ENCODE data around the gene PDS5A. TPM values are rescaled to one million over a fixed set of nuclear protein-coding genes. Genes with fewer than 3 reads are reported as not detected.

The PDS5A gene
- total and polyA plus RNA-seq, 2 donors (not counting 1 experiment from before 2014, with no cell fraction given), result 46.9 to 74.0 TPM

- Histone ChIP-seq H3K36me3 (ENCODE audit: control insufficient read depth, insufficient read depth, low read length) (no peaks in the 10 kb centered on the region), H2AFZ (ENCODE audit: low read length) (no peak overlapping the region), H3K27me3 (ENCODE audit: control insufficient read depth, insufficient read depth, low read length) (no peaks in the 10 kb centered on the region), H3K4me3 (replicated peaks in 1 of 4; ENCODE audit: control extremely low read depth in 1 of 4, insufficient read depth in 1 of 4, low read depth in 3 of 4, low read length in 4 of 4) (no peak overlapping the region), H3K9ac (ENCODE audit: insufficient read depth, low read length) (no peak overlapping the region), H3K4me2 (ENCODE audit: extremely low read depth, insufficient read depth, low read length) (no peak overlapping the region), H3K4me1 (ENCODE audit: control insufficient read depth, extremely low read depth, insufficient read depth, low read length) (peaks cover 2% of the 10 kb centered on the region), H3K9me3 (ENCODE audit: control insufficient read depth, insufficient read depth, low read depth, low read length) (no peaks in the 10 kb centered on the region), H4K20me1 (ENCODE audit: control insufficient read depth, extremely low read depth, insufficient read depth, low read length) (no peaks in the 10 kb centered on the region), H3K27ac (ENCODE audit: insufficient read depth, low read length) (no peak overlapping the region), H3K79me2 (ENCODE audit: control insufficient read depth, insufficient read depth, low read length) (peaks cover 78% of the 10 kb centered on the region)
- no peak for DNase-seq (ENCODE audit: low read depth in 2 of 2)
- TF ChIP-seq EZH2 (IDR thresholded peaks at IDR 0.05; ENCODE audit: low read length, missing control alignments) (no peak), CTCF (conservative IDR thresholded peaks at IDR 0.05 in 1 of 2, IDR thresholded peaks at IDR 0.05 in 1 of 2; ENCODE audit: low read depth in 1 of 2, low read length in 2 of 2) (no peak)
Measured at GRCh38 chr4:39942507-39942906, 35.2 kb downstream of the PDS5A start.

GRCh38 chr4:39941682-39942217, 36.0 kb downstream of the PDS5A start:
- no peaks in the 10 kb centered on the region for H3K4me1 ChIP-seq (ENCODE audit: control insufficient read depth, extremely low read depth, insufficient read depth, low read length)
- no peak for DNase-seq (ENCODE audit: low read depth in 2 of 2)
- no peak overlapping the region for H3K27ac ChIP-seq (ENCODE audit: insufficient read depth, low read length)
- no peak overlapping the region for H3K4me2 ChIP-seq (ENCODE audit: extremely low read depth, insufficient read depth, low read length)
- H3K9me3 ChIP-seq (ENCODE audit: control insufficient read depth, insufficient read depth, low read depth, low read length), result no peaks in the 10 kb centered on the region
- no peaks in the 10 kb centered on the region for H3K27me3 ChIP-seq (ENCODE audit: control insufficient read depth, insufficient read depth, low read length)
- no peaks in the 10 kb centered on the region for H4K20me1 ChIP-seq (ENCODE audit: control insufficient read depth, extremely low read depth, insufficient read depth, low read length)
- TF ChIP-seq CTCF (conservative IDR thresholded peaks at IDR 0.05 in 1 of 2, IDR thresholded peaks at IDR 0.05 in 1 of 2; ENCODE audit: low read depth in 1 of 2, low read length in 2 of 2), result no peak
- TF ChIP-seq EZH2 (IDR thresholded peaks at IDR 0.05; ENCODE audit: low read length, missing control alignments), result no peak
- peaks cover 77% of the 10 kb centered on the region for H3K79me2 ChIP-seq (ENCODE audit: control insufficient read depth, insufficient read depth, low read length)
- no peak overlapping the region for H3K4me3 ChIP-seq (replicated peaks in 1 of 4; ENCODE audit: control extremely low read depth in 1 of 4, insufficient read depth in 1 of 4, low read depth in 3 of 4, low read length in 4 of 4)
- H3K9ac ChIP-seq (ENCODE audit: insufficient read depth, low read length), result no peak overlapping the region
- no peak overlapping the region for H2AFZ ChIP-seq (ENCODE audit: low read length)
- H3K36me3 ChIP-seq (ENCODE audit: control insufficient read depth, insufficient read depth, low read length), result no peaks in the 10 kb centered on the region

GRCh38 chr4:39937683-39938268, 39.9 kb downstream of the PDS5A start:
- H3K9ac ChIP-seq (ENCODE audit: insufficient read depth, low read length), result no peak overlapping the region
- H3K36me3 ChIP-seq (ENCODE audit: control insufficient read depth, insufficient read depth, low read length), result no peaks in the 10 kb centered on the region
- no peak overlapping the region for H3K4me3 ChIP-seq (replicated peaks in 1 of 4; ENCODE audit: control extremely low read depth in 1 of 4, insufficient read depth in 1 of 4, low read depth in 3 of 4, low read length in 4 of 4)
- H3K4me1 ChIP-seq (ENCODE audit: control insufficient read depth, extremely low read depth, insufficient read depth, low read length), result peaks cover 2% of the 10 kb centered on the region
- H3K79me2 ChIP-seq (ENCODE audit: control insufficient read depth, insufficient read depth, low read length), result peaks cover 73% of the 10 kb centered on the region
- H3K27me3 ChIP-seq (ENCODE audit: control insufficient read depth, insufficient read depth, low read length), result no peaks in the 10 kb centered on the region
- no peak overlapping the region for H3K4me2 ChIP-seq (ENCODE audit: extremely low read depth, insufficient read depth, low read length)
- TF ChIP-seq EZH2 (IDR thresholded peaks at IDR 0.05; ENCODE audit: low read length, missing control alignments) (no peak), CTCF (conservative IDR thresholded peaks at IDR 0.05 in 1 of 2, IDR thresholded peaks at IDR 0.05 in 1 of 2; ENCODE audit: low read depth in 1 of 2, low read length in 2 of 2) (no peak)
- no peaks in the 10 kb centered on the region for H3K9me3 ChIP-seq (ENCODE audit: control insufficient read depth, insufficient read depth, low read depth, low read length)
- peak in 1 of 2 donors; percentile 6 for DNase-seq (ENCODE audit: low read depth in 2 of 2)
- H4K20me1 ChIP-seq (ENCODE audit: control insufficient read depth, extremely low read depth, insufficient read depth, low read length), result no peaks in the 10 kb centered on the region
- no peak overlapping the region for H3K27ac ChIP-seq (ENCODE audit: insufficient read depth, low read length)
- no peak overlapping the region for H2AFZ ChIP-seq (ENCODE audit: low read length)

All from fibroblast of lung (primary cell).